GM12874 (cell line): ENCODE data around the gene RBM11.

ENCODE experiments used
- TF ChIP-seq, protein P1 (sequence below): IDR thresholded peaks from 2 replicates; pipeline ENCODE4 v1.5.1; 2011; ENCODE audit warnings: low read depth, mild to moderate bottlenecking, control low read depth, low read length, moderate library complexity; ENCODE audit not compliant: insufficient read depth

RBM11 gene

GRCh38 chr21:14271053-14271452 is 55.1 kb downstream of the RBM11 start:
- TF ChIP-seq, protein P1, sequence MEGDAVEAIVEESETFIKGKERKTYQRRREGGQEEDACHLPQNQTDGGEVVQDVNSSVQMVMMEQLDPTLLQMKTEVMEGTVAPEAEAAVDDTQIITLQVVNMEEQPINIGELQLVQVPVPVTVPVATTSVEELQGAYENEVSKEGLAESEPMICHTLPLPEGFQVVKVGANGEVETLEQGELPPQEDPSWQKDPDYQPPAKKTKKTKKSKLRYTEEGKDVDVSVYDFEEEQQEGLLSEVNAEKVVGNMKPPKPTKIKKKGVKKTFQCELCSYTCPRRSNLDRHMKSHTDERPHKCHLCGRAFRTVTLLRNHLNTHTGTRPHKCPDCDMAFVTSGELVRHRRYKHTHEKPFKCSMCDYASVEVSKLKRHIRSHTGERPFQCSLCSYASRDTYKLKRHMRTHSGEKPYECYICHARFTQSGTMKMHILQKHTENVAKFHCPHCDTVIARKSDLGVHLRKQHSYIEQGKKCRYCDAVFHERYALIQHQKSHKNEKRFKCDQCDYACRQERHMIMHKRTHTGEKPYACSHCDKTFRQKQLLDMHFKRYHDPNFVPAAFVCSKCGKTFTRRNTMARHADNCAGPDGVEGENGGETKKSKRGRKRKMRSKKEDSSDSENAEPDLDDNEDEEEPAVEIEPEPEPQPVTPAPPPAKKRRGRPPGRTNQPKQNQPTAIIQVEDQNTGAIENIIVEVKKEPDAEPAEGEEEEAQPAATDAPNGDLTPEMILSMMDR: no peak

DNA sequence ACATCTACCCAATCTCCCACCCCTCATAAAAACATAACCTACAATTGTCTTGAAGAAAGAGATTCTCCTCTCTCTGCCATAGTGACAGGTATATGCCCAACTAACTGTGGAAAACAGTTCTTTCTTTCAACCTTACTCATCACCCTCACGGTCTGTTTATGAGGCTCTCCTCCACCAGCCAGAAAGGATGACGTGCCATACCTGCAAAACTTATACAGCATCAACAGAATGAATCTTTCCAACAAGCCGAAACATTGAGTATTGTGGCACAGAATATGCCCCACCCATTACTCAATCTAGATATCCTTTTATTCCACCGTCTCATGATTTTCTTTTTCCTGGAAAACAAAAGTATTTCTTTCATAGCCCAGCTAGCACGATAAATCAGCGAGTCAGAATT is 55.7 kb downstream of the RBM11 start:
- TF ChIP-seq, protein P1: no peak

- TF ChIP-seq, protein P1: no peak
Measured at GRCh38 chr21:14273736-14274538, 58.0 kb downstream of the RBM11 start.

DNA sequence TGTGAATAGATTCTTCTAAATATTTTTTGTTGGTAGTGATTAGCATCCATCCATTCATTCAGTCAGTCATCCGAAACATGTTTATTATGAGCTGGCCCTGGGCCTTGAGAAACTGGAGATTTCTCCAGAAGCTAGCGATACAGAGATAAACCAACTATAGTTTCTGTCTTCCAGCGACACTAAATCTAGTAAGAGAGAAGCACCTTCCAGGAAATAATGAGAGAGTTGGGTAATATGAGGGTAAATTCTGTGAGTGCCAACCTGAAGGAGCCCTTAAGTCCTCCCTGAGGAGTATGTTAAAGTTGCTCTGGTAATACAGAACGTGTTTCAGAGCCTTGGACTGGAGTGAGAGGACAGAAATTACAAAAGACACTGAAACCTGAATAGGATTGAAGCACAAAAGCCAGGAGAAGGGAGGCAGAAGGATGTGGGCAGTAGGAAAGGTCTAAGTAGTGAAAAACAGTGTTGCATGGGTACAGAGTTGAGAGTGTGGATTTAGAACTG is 59.8 kb downstream of the RBM11 start:
- TF ChIP-seq, protein P1: no peak
